Activated T-cell treated with anti-CD3 and anti-CD28 coated beads, Interleukin-2, amount 50 U/mL, for 4 hours (primary cell): ENCODE data around the gene ADAM15. TPM values are rescaled to one million over a fixed set of nuclear protein-coding genes. Genes with fewer than 3 reads are reported as not detected.
A peak's percentile ranks its signal among the peaks of the same experiment; 100 is the strongest.

Experiments
- ATAC-seq, 2 donors: fragments of 200-7000 bp; cut with Tn5 transposase; one replicate each; pipeline ENCODE4 v1.10.0; 2021
- DNase-seq: peaks from one replicate; pipeline ENCODE4 v3.0.0-alpha.2; 2020
- H3K27me3 Mint-ChIP-seq: one replicate; pipeline ENCODE4 v1.8.0; 2021; ENCODE audit warnings: low read depth, mixed read lengths
- H3K36me3 Mint-ChIP-seq: one replicate; pipeline ENCODE4 v1.8.0; 2022; ENCODE audit warnings: mixed read lengths; ENCODE audit not compliant: insufficient read depth
- H3K4me1 Mint-ChIP-seq: one replicate; pipeline ENCODE4 v1.8.0; 2021; ENCODE audit warnings: low read depth, mixed read lengths
- H3K4me3 Mint-ChIP-seq: one replicate; pipeline ENCODE4 v1.8.0; 2021; ENCODE audit warnings: mild to moderate bottlenecking, moderate library complexity, mixed read lengths
- H3K9me3 Mint-ChIP-seq: one replicate; pipeline ENCODE4 v1.8.0; 2021; ENCODE audit warnings: mixed read lengths
- total RNA-seq, 3 donors: library from RNA; stranded (reverse); gene quantifications; one replicate each; pipeline ENCODE4 v1.2.1, GENCODE V29; 2021

Gene ADAM15
- total RNA-seq, 3 donors from 2014 or later, result 46.3 to 63.4 (median 48.8) TPM

DNA sequence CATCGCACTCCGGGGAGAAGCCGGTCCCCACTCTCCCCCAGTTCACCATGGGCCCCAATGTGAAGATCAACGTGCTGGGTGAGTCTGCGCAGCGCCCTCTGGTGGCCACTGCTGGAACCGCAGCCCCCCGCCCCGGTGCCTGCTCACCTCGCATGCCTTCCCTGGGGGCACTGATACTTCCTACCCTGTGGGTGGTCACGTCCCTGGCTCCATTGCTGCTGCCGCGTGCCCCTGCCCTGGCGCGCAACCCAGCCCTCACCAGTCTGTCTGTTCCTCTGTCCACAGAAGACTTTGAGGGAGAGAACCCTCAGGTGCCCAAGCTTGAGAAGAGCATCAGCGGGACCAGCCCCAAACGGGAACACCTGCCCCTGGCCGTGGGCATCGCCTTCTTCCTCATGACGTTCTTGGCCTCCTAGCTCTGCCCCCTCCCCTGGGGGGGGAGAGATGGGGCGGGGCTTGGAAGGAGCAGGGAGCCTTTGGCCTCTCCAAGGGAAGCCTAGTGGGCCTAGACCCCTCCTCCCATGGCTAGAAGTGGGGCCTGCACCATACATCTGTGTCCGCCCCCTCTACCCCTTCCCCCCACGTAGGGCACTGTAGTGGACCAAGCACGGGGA is 35.1 kb downstream of the ADAM15 start:
- H3K4me1 Mint-ChIP-seq, result peaks cover 34% of the 10 kb centered on the region
- H3K4me3 Mint-ChIP-seq, result peak overlapping the region; percentile 46
- ATAC-seq (peak; percentile 9 to 20), DNase-seq (peak; percentile 77)
- H3K9me3 Mint-ChIP-seq, result no peaks in the 10 kb centered on the region
- H3K27me3 Mint-ChIP-seq, result peaks cover 29% of the 10 kb centered on the region
- H3K36me3 Mint-ChIP-seq, result no peaks in the 10 kb centered on the region

DNA sequence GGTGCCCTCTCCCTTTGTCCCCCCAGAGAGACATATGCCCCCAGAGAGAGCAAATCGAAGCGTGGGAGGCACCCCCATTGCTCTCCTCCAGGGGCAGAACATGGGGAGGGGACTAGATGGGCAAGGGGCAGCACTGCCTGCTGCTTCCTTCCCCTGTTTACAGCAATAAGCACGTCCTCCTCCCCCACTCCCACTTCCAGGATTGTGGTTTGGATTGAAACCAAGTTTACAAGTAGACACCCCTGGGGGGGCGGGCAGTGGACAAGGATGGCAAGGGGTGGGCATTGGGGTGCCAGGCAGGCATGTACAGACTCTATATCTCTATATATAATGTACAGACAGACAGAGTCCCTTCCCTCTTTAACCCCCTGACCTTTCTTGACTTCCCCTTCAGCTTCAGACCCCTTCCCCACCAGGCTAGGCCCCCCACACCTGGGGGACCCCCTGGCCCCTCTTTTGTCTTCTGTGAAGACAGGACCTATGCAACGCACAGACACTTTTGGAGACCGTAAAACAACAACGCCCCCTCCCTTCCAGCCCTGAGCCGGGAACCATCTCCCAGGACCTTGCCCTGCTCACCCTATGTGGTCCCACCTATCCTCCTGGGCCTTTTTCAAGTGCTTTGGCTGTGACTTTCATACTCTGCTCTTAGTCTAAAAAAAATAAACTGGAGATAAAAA is 35.9 kb downstream of the ADAM15 start:
- no peak for DNase-seq
- ATAC-seq, result no peak
- peaks cover 32% of the 10 kb centered on the region for H3K4me1 Mint-ChIP-seq
- H3K36me3 Mint-ChIP-seq, result no peaks in the 10 kb centered on the region
- no peak overlapping the region for H3K4me3 Mint-ChIP-seq
- H3K27me3 Mint-ChIP-seq, result peaks cover 24% of the 10 kb centered on the region
- H3K9me3 Mint-ChIP-seq, result no peaks in the 10 kb centered on the region

DNA sequence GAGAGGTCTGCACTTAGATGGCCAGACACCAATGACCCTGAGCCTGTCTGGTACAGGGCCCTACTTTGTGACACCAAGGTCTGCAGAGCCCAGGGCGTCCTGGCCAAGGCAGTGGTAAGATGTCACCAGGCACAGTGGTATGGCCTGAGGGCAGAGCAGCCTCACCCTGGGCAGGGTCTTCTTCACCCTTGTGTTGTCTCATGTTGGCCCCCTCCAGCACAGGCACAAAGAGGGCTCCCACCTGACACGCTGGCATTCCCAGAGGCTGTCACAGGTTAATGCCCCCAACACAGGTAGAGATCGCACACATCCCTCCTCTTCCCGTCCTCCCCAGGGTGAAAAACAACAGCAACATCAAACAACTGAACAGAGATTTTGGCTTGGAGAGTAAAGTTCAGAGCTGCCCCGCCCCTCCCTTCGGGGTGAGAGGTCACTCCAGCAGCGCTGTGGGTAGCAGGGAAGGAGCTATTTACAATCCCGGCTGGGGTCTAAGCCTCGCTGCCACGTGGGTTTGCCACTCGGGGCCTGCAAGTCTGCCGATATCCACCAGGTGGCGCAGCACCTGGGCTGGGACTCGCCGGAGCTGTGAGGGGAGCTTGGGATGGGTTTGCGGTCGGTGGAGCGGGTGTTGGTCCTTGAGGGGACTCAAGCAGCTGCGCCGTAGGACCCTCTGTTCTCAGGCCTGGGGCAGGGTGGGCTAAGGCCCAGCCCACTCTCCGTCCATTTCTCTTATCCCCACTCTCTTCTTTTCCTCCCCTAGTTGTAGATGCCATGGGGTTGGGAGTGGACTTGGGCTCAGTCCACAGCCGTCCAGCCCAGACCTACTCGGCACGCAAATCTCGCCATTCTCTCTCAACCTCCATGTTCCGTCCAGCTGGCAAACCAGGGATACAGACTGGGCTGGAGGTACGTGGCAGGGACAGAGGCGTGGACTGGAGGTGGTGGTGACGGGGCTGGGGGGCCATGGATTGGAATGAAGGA is 40.2 kb downstream of the ADAM15 start:
- Mint-ChIP-seq H3K36me3 (no peaks in the 10 kb centered on the region), H3K4me1 (peaks cover 5% of the 10 kb centered on the region), H3K9me3 (no peaks in the 10 kb centered on the region), H3K4me3 (no peak overlapping the region), H3K27me3 (peaks cover under 1% of the 10 kb centered on the region)
- ATAC-seq (peak; percentile 85 to 86), DNase-seq (peak; percentile 82)

DNA sequence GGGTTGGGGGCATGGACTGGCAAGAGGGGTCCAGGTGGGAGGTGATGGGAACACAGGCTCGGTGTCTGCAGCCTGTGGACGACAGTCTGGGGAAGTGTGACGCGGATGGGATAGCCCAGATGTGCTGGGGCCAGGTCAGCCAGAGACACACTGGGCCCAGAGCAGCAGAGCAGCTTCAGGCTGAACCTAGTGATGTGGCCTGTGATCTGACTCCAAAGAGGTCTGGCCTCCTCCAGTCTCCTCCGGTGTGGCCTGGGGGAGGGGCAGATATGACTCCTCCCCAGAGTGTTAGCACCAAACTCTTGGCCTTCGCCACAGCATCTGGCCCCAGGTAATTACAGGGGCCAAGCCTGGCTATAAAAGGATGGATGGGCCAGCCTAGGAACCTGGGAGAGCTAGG is 41.0 kb downstream of the ADAM15 start:
- no peak for ATAC-seq
- Mint-ChIP-seq H3K27me3 (peaks cover 4% of the 10 kb centered on the region), H3K9me3 (no peaks in the 10 kb centered on the region), H3K36me3 (no peaks in the 10 kb centered on the region), H3K4me1 (peaks cover 5% of the 10 kb centered on the region), H3K4me3 (no peak overlapping the region)
- DNase-seq, result no peak

DNA sequence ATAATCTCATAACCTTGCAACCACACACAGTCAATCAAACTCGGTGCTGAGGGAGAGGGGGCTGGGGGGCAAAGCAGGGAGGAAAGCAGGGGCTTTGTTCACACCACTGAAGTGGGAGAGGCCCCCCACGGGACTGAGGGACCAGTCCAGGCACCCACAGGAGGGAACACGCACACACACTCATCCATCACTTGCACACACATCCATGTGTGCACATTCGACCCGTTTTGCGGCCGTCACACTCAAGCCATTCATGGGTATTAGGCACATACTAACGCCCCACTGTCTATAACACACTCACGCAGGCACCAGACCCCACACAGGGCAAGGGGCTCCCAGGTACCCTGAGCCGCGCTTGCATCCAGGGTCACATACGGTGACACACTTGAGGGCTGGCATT is 41.5 kb downstream of the ADAM15 start:
- Mint-ChIP-seq H3K36me3 (no peaks in the 10 kb centered on the region), H3K27me3 (peaks cover 4% of the 10 kb centered on the region), H3K4me1 (peaks cover 5% of the 10 kb centered on the region), H3K4me3 (no peak overlapping the region), H3K9me3 (no peaks in the 10 kb centered on the region)
- DNase-seq (no peak), ATAC-seq (no peak)

DNA sequence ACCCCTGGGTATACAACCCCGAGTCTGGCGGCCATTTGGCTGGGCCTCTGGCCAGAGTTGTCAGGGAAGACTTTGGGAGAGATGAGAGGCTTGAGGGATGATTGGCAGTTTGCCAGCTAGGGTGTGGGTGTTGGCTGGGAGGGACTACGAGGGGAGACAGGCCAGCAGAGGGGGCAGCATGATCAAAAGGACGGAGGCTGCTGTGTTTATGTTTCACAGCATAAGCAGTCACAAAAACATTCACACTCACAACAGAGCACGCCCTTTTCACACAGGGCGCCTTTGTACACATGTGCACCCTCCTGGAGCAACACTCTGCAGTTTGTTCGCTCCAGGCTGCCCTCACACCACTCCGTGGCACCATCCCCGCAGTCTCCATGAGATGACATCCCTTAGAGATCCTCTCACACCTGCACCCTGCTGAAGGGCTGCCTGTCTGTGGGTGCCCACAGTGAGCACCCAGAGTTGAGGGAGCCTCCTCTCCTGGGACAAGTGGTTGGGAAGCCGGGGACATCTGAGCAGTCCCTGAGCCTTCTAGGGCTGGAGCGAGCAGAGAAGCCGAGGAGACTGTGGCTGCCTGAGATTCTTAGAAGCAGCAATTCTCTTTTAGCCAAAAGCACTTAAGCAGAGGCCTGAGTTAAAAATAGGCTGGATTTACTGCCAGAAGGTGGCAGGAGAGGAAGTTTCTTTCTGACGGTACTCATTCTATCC is 43.0 kb downstream of the ADAM15 start:
- Mint-ChIP-seq H3K4me3 (no peak overlapping the region), H3K36me3 (no peaks in the 10 kb centered on the region), H3K9me3 (no peaks in the 10 kb centered on the region), H3K4me1 (peaks cover 5% of the 10 kb centered on the region), H3K27me3 (peaks cover 4% of the 10 kb centered on the region)
- no peak for ATAC-seq
- no peak for DNase-seq

DNA sequence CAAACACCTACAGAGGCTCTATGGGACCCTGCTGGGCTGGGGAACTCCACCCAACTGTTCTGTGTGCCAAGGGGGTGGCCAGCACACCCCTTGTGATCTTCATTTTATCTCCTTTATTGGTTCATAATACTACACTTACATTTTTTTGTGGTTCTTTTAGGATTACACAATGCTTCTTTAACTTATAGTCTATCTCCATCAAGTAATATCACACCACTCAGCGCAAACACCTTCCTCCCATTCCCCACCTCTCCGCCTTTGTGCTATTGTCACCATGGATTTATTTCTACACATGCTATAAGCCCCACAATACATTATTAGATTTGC is 43.5 kb downstream of the ADAM15 start:
- ATAC-seq (no peak), DNase-seq (no peak)
- Mint-ChIP-seq H3K27me3 (peaks cover 4% of the 10 kb centered on the region), H3K4me3 (no peak overlapping the region), H3K4me1 (peaks cover 5% of the 10 kb centered on the region), H3K36me3 (no peaks in the 10 kb centered on the region), H3K9me3 (no peaks in the 10 kb centered on the region)

DNA sequence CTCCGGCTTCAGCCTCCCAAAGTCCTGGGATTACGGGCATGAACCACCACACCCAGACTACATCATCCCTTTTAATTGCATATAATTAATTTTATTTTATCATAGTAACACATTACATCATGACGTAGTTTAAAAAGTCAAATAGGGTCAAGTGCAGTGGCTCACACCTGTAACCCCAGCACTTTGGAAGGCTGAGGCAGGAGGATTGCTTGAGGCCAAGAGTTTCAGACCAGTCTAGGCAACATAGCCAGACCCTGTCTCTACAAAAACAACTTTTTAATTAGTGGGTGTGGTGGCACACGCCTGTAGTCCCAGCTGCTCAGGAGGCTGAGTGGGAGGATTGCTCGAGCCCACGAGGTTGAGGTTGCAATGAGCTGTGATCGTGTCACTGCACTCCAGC is 48.2 kb downstream of the ADAM15 start:
- Mint-ChIP-seq H3K27me3 (peaks cover 4% of the 10 kb centered on the region), H3K9me3 (no peaks in the 10 kb centered on the region), H3K4me3 (no peak overlapping the region), H3K36me3 (no peaks in the 10 kb centered on the region), H3K4me1 (no peaks in the 10 kb centered on the region)
- ATAC-seq (no peak), DNase-seq (no peak)

DNA sequence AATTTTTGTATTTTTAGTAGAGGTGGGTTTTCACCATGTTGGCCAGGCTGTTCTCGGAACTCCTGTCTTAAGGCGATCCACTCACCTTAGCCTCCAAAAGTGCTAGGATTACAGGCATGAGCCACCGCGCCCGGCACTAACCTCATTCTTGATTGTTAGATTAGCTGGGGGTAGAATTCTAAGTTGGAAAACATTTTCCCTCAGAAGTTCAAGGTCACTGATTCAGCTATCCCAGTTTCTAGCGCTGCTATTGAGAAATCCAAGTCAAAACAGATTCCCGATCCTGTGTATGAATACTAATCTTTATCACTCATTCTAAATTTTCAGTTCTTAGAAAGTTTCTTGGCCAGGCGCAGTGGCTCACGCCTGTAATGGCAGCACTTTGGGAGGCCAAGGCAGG is 52.2 kb downstream of the ADAM15 start:
- DNase-seq (no peak), ATAC-seq (no peak)
- Mint-ChIP-seq H3K27me3 (no peaks in the 10 kb centered on the region), H3K4me3 (no peak overlapping the region), H3K9me3 (no peaks in the 10 kb centered on the region), H3K36me3 (no peaks in the 10 kb centered on the region), H3K4me1 (no peaks in the 10 kb centered on the region)

DNA sequence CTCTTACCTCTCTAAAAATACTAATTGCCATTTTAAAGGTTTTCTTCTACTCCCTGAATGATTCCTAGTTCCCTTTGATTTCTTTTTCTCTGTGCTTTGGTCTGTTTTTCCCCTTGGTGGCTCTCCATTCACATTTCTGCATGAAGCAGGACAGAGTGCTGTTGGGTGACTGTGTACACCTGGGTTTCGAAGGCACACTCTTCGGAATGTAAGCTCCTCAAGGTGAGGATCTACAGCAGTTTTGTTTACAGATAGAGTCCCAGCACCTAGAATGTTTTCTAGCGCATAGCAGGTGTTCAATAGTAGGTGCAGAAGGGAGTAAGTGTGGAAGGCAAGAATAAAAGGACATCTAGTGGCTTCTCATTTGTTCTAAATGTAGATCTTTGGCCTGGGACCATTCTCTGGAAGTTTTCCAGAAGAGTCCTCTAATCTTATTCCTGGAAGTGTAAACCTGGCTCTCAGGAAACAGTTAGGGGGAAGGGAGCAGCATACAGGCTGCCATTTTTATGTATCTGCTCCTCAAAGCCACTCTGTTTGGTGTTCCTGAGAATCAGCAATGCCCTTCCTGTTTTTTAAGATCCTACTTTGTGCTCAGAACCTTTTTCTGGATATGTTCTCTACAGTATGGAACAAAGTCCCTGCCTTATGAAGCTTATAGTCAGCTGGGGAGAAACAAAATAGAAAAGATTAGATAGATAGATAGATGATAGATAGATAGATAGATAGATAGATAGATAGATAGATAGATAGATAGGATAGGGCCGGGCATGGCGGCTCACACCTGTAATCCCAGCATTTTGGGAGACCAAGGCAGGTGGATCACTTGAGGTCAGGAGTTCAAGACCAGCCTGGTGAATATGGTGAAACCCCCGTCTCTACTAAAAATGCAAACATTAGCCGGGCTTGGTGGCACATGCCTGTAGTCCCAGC is 53.8 kb downstream of the ADAM15 start:
- no peak for DNase-seq

DNA sequence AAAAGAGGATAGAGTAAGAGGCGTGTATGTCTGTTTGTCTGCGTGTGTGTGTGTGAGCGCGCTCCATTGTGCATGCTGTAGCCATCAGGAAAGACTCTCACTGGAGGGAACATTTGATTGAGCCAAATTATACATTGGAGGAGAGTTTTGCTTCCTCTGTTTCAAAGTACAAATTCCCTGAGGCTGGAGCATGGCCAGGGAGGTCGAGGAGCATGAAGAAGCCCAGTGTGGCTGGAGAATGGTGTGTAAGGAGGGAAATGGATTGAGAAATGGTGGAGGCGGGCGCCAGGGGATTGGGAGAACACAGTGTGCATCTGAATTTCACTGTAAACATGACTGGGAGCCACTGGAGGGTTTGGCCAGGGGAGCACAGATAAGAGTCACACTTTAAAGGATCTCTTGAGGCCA is 54.5 kb downstream of the ADAM15 start:
- no peaks in the 10 kb centered on the region for H3K4me1 Mint-ChIP-seq
- no peaks in the 10 kb centered on the region for H3K27me3 Mint-ChIP-seq
- H3K4me3 Mint-ChIP-seq, result no peak overlapping the region
- H3K36me3 Mint-ChIP-seq, result no peaks in the 10 kb centered on the region
- DNase-seq, result no peak
- no peaks in the 10 kb centered on the region for H3K9me3 Mint-ChIP-seq
- no peak for ATAC-seq

More for the DNA sequence above, 53.8 kb downstream of the ADAM15 start:
- no peak for ATAC-seq
- Mint-ChIP-seq H3K4me1 (no peaks in the 10 kb centered on the region), H3K9me3 (no peaks in the 10 kb centered on the region), H3K36me3 (no peaks in the 10 kb centered on the region), H3K4me3 (no peak overlapping the region), H3K27me3 (no peaks in the 10 kb centered on the region)

DNA sequence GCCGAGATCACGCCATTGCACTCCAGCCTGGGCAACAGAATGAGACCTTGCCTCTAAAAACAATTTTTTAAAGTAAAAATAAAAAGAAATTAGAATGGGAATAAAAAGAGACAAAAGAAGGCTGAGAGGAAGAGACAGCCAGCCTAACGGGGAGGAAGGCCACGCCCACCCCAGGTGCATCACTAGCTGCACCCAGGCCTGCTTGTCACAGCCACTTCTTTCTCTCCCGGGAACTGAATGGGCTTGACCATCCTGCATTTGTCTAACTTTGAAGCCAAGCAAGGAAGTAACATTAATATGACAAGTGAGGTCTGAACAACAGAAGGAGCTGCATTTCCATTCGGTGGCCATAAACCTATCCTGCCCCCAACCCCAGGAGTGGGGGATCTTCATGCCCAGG is 55.7 kb downstream of the ADAM15 start:
- Mint-ChIP-seq H3K9me3 (no peaks in the 10 kb centered on the region), H3K27me3 (no peaks in the 10 kb centered on the region), H3K4me1 (no peaks in the 10 kb centered on the region), H3K36me3 (no peaks in the 10 kb centered on the region), H3K4me3 (no peak overlapping the region)
- ATAC-seq (no peak), DNase-seq (no peak)
